HCT116 (cell line): ENCODE measurements around the gene SLC25A45. TPM values are rescaled to one million over a fixed set of nuclear protein-coding genes. Genes with fewer than 3 reads are reported as not detected.

Experiments used
- ATAC-seq: fragments of 200-7000 bp; cut with Tn5 transposase; 2 replicates; pipeline ENCODE4 v1.9.1; 2020; ENCODE audit warnings: mild to moderate bottlenecking, moderate library complexity
- BruUV-seq: library from RNA; stranded (reverse); fragments of 400-500 nt; replicated peaks from 2 replicates; lab custom pipeline; 2021; lab: Mats Ljungman, UMichigan
- CTCF ChIA-PET: fragments of 300-600 bp; sonication (Branson Sonifier 250); formaldehyde crosslinking; loops from one replicate; lab custom pipeline; 2021; ENCODE audit warnings: antibody characterized with exemption; lab: Charles Lee
- POLR2A ChIA-PET: fragments of 300-600, 350-600 bp; sonication (Branson Sonifier 250); formaldehyde crosslinking; loops from one replicate; lab custom pipeline; 2021; ENCODE audit warnings: antibody characterized with exemption; lab: Charles Lee
- RAD21 ChIA-PET, 2 experiments: fragments of 300-600 bp; sonication (Branson Sonifier 250); formaldehyde crosslinking; loops; one replicate each; lab custom pipeline; 2023; ENCODE audit warnings: low total read pairs in 2 of 2; ENCODE audit not compliant: uncharacterized antibody in 2 of 2, unreplicated experiment in 2 of 2, low non-redundant PET in 1 of 2; lab: Charles Lee
- DNase-seq: peaks from one replicate; pipeline ENCODE4 v3.0.0-alpha.2; 2010; ENCODE audit warnings: low read depth, low spot score
- H2AFZ ChIP-seq: fragments of 200-600 bp; shearing (Covaris generic), sonication (generic); 2 replicates; pipeline ENCODE4 v1.6.1; 2017; ENCODE audit warnings: low read depth, mixed run types, mixed read lengths, antibody characterized with exemption, low read length; ENCODE audit not compliant: poor library complexity, severe bottlenecking
- H3K27ac ChIP-seq: 2 replicates; pipeline ENCODE4 v1.5.1; 2012; ENCODE audit warnings: low read depth, low read length
- H3K27me3 ChIP-seq: fragments of 200-600 bp; sonication (generic); 2 replicates; pipeline ENCODE4 v1.6.1; 2016; ENCODE audit warnings: mixed run types, low read length, mixed read lengths; ENCODE audit not compliant: insufficient read depth
- H3K36me3 ChIP-seq, 2 experiments: fragments of 200-500 bp in 1 of 2; fragments of 200-600 bp in 1 of 2; sonication (Bioruptor generic) in 1 of 2; sonication (generic) in 1 of 2; 2 replicates each; pipeline versions ENCODE4 v1.5.1 to v1.6.1; 2014 to 2016; ENCODE audit warnings: low read length in 2 of 2, inconsistent platforms in 1 of 2, mixed read lengths in 1 of 2, mixed run types in 1 of 2; ENCODE audit not compliant: insufficient read depth in 2 of 2, control insufficient read depth in 1 of 2
- H3K4me1 ChIP-seq, 2 experiments: fragments of 200-600 bp in 1 of 2; sonication (generic) in 1 of 2; 2 replicates each; pipeline versions ENCODE4 v1.5.1 to v1.6.1; 2012 to 2017; ENCODE audit warnings: low read length in 2 of 2, inconsistent platforms in 1 of 2, mild to moderate bottlenecking in 1 of 2, mixed read lengths in 1 of 2, mixed run types in 1 of 2, moderate library complexity in 1 of 2; ENCODE audit not compliant: insufficient read depth in 2 of 2, control insufficient read depth in 1 of 2
- H3K4me2 ChIP-seq: fragments of 200-600 bp; sonication (generic); 2 replicates; pipeline ENCODE4 v1.6.1; 2017; ENCODE audit warnings: mixed run types, low read length, mixed read lengths
- H3K4me3 ChIP-seq, 2 experiments: fragments of 200-600 bp in 1 of 2; sonication (generic) in 1 of 2; replicated peaks in 1 of 2; 2 replicates each; pipeline ENCODE4 v1.5.1; 2011 to 2016; ENCODE audit warnings: low read length in 2 of 2, control low read depth in 1 of 2, low read depth in 1 of 2, mild to moderate bottlenecking in 1 of 2, mixed read lengths in 1 of 2, mixed run types in 1 of 2
- H3K79me2 ChIP-seq: fragments of 200-600 bp; sonication (generic); 2 replicates; pipeline ENCODE4 v1.6.1; 2017; ENCODE audit warnings: mild to moderate bottlenecking, mixed run types, low read length, moderate library complexity, mixed read lengths; ENCODE audit not compliant: insufficient read depth
- H3K9ac ChIP-seq: fragments of 200-600 bp; sonication (generic); 2 replicates; pipeline ENCODE4 v1.6.1; 2016; ENCODE audit warnings: low read length, mixed read lengths
- H3K9me2 ChIP-seq: fragments of 200-600 bp; sonication (generic), shearing (Covaris generic); 2 replicates; pipeline ENCODE4 v1.6.1; 2017; ENCODE audit warnings: mixed run types, mild to moderate bottlenecking, moderate library complexity; ENCODE audit not compliant: insufficient read depth
- H3K9me3 ChIP-seq, 2 experiments: fragments of 200-500 bp in 1 of 2; fragments of 200-600 bp in 1 of 2; sonication (Bioruptor generic) in 1 of 2; sonication (generic) in 1 of 2; 2 replicates each; pipeline ENCODE4 v1.6.1; 2014 to 2017; ENCODE audit warnings: low read length in 2 of 2, mixed read lengths in 2 of 2, inconsistent platforms in 1 of 2, low read depth in 1 of 2, mild to moderate bottlenecking in 1 of 2, mixed run types in 1 of 2, moderate library complexity in 1 of 2; ENCODE audit not compliant: control insufficient read depth in 1 of 2, insufficient read depth in 1 of 2
- H4K20me1 ChIP-seq: fragments of 200-600 bp; sonication (generic), shearing (Covaris generic); 2 replicates; pipeline ENCODE4 v1.6.1; 2017; ENCODE audit warnings: mixed run types, mild to moderate bottlenecking, moderate library complexity; ENCODE audit not compliant: insufficient read depth
- ATF3 ChIP-seq: IDR thresholded peaks from 2 replicates; pipeline ENCODE4 v1.6.1; 2012
- CBX3 ChIP-seq: IDR thresholded peaks from 2 replicates; pipeline ENCODE4 v1.6.1; 2012; ENCODE audit warnings: low read depth
- CEBPB ChIP-seq: IDR thresholded peaks from 2 replicates; pipeline ENCODE4 v1.6.1; 2012; ENCODE audit warnings: low read depth
- CTCF ChIP-seq, 3 experiments: fragments of 200-600 bp in 1 of 3; sonication (generic) in 1 of 3; IDR thresholded peaks in 2 of 3; conservative IDR thresholded peaks in 1 of 3; 2 replicates each; pipeline ENCODE4 v1.5.1; 2012 to 2017; ENCODE audit warnings: low read depth in 2 of 3, low read length in 2 of 3, antibody characterized with exemption in 1 of 3, borderline replicate concordance in 1 of 3, control low read depth in 1 of 3, mild to moderate bottlenecking in 1 of 3, mixed read lengths in 1 of 3, mixed run types in 1 of 3, moderate library complexity in 1 of 3; ENCODE audit not compliant: insufficient read depth in 1 of 3
- EGR1 ChIP-seq: IDR thresholded peaks from 2 replicates; pipeline ENCODE4 v1.6.1; 2012; ENCODE audit warnings: low read depth
- ELF1 ChIP-seq: IDR thresholded peaks from 2 replicates; pipeline ENCODE4 v1.6.1; 2012; ENCODE audit warnings: low read depth, borderline replicate concordance
- EZH2 ChIP-seq: fragments of 200-600 bp; sonication (generic); IDR thresholded peaks from 2 replicates; pipeline ENCODE4 v1.6.1; 2017; ENCODE audit warnings: antibody characterized with exemption, mixed run types
- EZH2phosphoT487 ChIP-seq: fragments of 200-600 bp; IDR thresholded peaks from 2 replicates; pipeline ENCODE4 v1.6.1; 2018; ENCODE audit warnings: antibody characterized with exemption, borderline replicate concordance
- FOSL1 ChIP-seq: IDR thresholded peaks from 2 replicates; pipeline ENCODE4 v1.6.1; 2012; ENCODE audit warnings: low read depth
- MAX ChIP-seq: IDR thresholded peaks from 2 replicates; pipeline ENCODE4 v1.6.1; 2012
- POLR2A ChIP-seq: IDR thresholded peaks from 2 replicates; pipeline ENCODE4 v1.7.0; 2011; ENCODE audit warnings: borderline replicate concordance; ENCODE audit not compliant: insufficient read depth, insufficient read length; ENCODE audit errors: extremely low read depth
- POLR2AphosphoS5 ChIP-seq: IDR thresholded peaks from 2 replicates; pipeline ENCODE4 v1.6.1; 2011; ENCODE audit warnings: mild to moderate bottlenecking, low read depth, low read length, moderate library complexity
- RAD21 ChIP-seq: IDR thresholded peaks from 2 replicates; pipeline ENCODE4 v1.6.1; 2012; ENCODE audit warnings: low read depth, mild to moderate bottlenecking
- SIN3A ChIP-seq: IDR thresholded peaks from 2 replicates; pipeline ENCODE4 v1.6.1; 2012; ENCODE audit warnings: low read depth
- SRF ChIP-seq: IDR thresholded peaks from 2 replicates; pipeline ENCODE4 v1.6.1; 2012; ENCODE audit warnings: low read depth
- TCF7L2 ChIP-seq: IDR thresholded peaks from 2 replicates; pipeline ENCODE4 v1.7.0; 2011; ENCODE audit warnings: borderline replicate concordance, inconsistent platforms; ENCODE audit not compliant: insufficient read depth, insufficient read length; ENCODE audit errors: extremely low read depth
- YY1 ChIP-seq: IDR thresholded peaks from 2 replicates; pipeline ENCODE4 v1.6.1; 2011; ENCODE audit warnings: low read length, low read depth, moderate library complexity, mild to moderate bottlenecking; ENCODE audit not compliant: insufficient replicate concordance; ENCODE audit errors: extremely low read depth
- ZBTB33 ChIP-seq: IDR thresholded peaks from 2 replicates; pipeline ENCODE4 v1.6.1; 2011; ENCODE audit warnings: mild to moderate bottlenecking, low read length, moderate library complexity; ENCODE audit not compliant: insufficient replicate concordance; ENCODE audit errors: extremely low read depth
- ZFX ChIP-seq: fragments of 450-650 bp; IDR thresholded peaks from 2 replicates; pipeline ENCODE4 v1.6.1; 2017
- ZNF274 ChIP-seq: fragments of 200-500 bp; sonication (Bioruptor generic); IDR thresholded peaks from 2 replicates; pipeline ENCODE4 v1.6.1; 2014; ENCODE audit warnings: mild to moderate bottlenecking, low read depth, low read length, inconsistent platforms
- intact Hi-C: fragments of 100-400 bp; cut with micrococcal nuclease; formaldehyde crosslinking; loops from 2 replicates; pipeline ENCODE4 v1.10.0; 2022
- total RNA-seq: library from RNA; stranded (reverse); gene quantifications from one replicate; pipeline ENCODE4 v1.2.1, GENCODE V29; 2021; ENCODE audit not compliant: unreplicated experiment

SLC25A45 gene
- total RNA-seq, 1 experiment from 2014 or later = 3.9 TPM

GRCh38 chr11:65398362-65398910 is 16.0 kb upstream of the SLC25A45 start:
- TF ChIP-seq TCF7L2 (no peak), ATF3 (no peak), ZFX (no peak), YY1 (no peak), RAD21 (no peak), SRF (no peak), POLR2A (no peak), POLR2AphosphoS5 (no peak), ZNF274 (no peak), EZH2 (no peak), EZH2phosphoT487 (no peak), MAX (no peak), CBX3 (no peak), SIN3A (no peak), FOSL1 (no peak), ELF1 (no peak), ZBTB33 (no peak), EGR1 (no peak), CEBPB (no peak), CTCF (IDR thresholded peaks at IDR 0.05 in 2 of 3, conservative IDR thresholded peaks at IDR 0.05 in 1 of 3; ENCODE audit: borderline replicate concordance in 1 of 3, insufficient read depth in 1 of 3, low read depth in 2 of 3, low read length in 2 of 3) (no peak)
- CTCF ChIA-PET = no interaction called here

More at GRCh38 chr11:65398362-65398910, 16.0 kb upstream of the SLC25A45 start:
- no TSS peak for BruUV-seq
- Histone ChIP-seq H3K4me2 (no peak overlapping the region), H3K79me2 (no peaks in the 10 kb centered on the region), H3K9ac (no peak overlapping the region), H3K9me3 (no peaks in the 10 kb centered on the region), H2AFZ (no peak overlapping the region), H3K27ac (no peak overlapping the region), H3K4me1 (no peaks in the 10 kb centered on the region), H3K4me3 (no peak overlapping the region), H3K27me3 (no peaks in the 10 kb centered on the region), H3K36me3 (peaks cover 7 to 23% of the 10 kb centered on the region in 2 experiments), H3K9me2 (no peaks in the 10 kb centered on the region), H4K20me1 (no peaks in the 10 kb centered on the region)
- no peak for DNase-seq
- RAD21 ChIA-PET = no interaction called here
- POLR2A ChIA-PET = no interaction called here
- no peak for ATAC-seq
- intact Hi-C loops = no loop called here
